HepG2 (cell line): ENCODE measurements around the gene ANAPC1. TPM values are rescaled to one million over a fixed set of nuclear protein-coding genes. Genes with fewer than 3 reads are reported as not detected.

Experiments
- DR1 ChIP-seq: sonication (generic); formaldehyde crosslinking; IDR thresholded peaks from 2 replicates; pipeline ENCODE4 v1.8.0; 2021; ENCODE audit warnings: mild to moderate bottlenecking, missing genetic modification reagents, inconsistent platforms
- FOSL1 ChIP-seq: sonication (generic); formaldehyde crosslinking; IDR thresholded peaks from 2 replicates; pipeline ENCODE4 v1.9.0; 2021; ENCODE audit warnings: missing genetic modification reagents, borderline replicate concordance
- FOXK2 ChIP-seq: fragments of 450-650 bp; IDR thresholded peaks from 2 replicates; pipeline ENCODE4 v1.6.1; 2016
- KLF15 ChIP-seq: sonication (generic); formaldehyde crosslinking; IDR thresholded peaks from 2 replicates; pipeline ENCODE4 v1.8.1; 2023; ENCODE audit warnings: borderline replicate concordance, mild to moderate bottlenecking, inconsistent platforms, missing genetic modification reagents, mixed read lengths
- NCOA5 ChIP-seq: sonication (generic); formaldehyde crosslinking; IDR thresholded peaks from 2 replicates; pipeline ENCODE4 v1.4.0; 2020; ENCODE audit warnings: missing genetic modification reagents
- PHF21A ChIP-seq: sonication (generic); formaldehyde crosslinking; IDR thresholded peaks from 2 replicates; pipeline ENCODE4 v1.5.0; 2020; ENCODE audit warnings: mild to moderate bottlenecking, missing genetic modification reagents
- RBM22 ChIP-seq: fragments of 200-400 bp; formaldehyde crosslinking; optimal IDR thresholded peaks from 2 replicates; pipeline ENCODE3; 2017; ENCODE audit warnings: mild to moderate bottlenecking, low read length, moderate library complexity
- RELA ChIP-seq: sonication (generic); formaldehyde crosslinking; IDR thresholded peaks from 2 replicates; pipeline ENCODE4 v1.4.0; 2020; ENCODE audit warnings: missing genetic modification reagents
- SIX1 ChIP-seq: sonication (generic); formaldehyde crosslinking; IDR thresholded peaks from 2 replicates; pipeline ENCODE4 v1.4.0; 2020; ENCODE audit warnings: missing genetic modification reagents, borderline replicate concordance
- SMC3 ChIP-seq: IDR thresholded peaks from 2 replicates; pipeline ENCODE4 v1.6.1; 2011; ENCODE audit warnings: low read length, improper control_type of control experiment
- SPEN ChIP-seq: sonication (generic); formaldehyde crosslinking; IDR thresholded peaks from 2 replicates; pipeline ENCODE4 v1.5.1; 2020; ENCODE audit warnings: low read depth, mild to moderate bottlenecking, missing genetic modification reagents
- ZFP36L1 ChIP-seq: sonication (generic); formaldehyde crosslinking; IDR thresholded peaks from 2 replicates; pipeline ENCODE4 v1.8.0; 2022; ENCODE audit warnings: mild to moderate bottlenecking, missing genetic modification reagents, moderate library complexity
- ZNF17 ChIP-seq: sonication (generic); formaldehyde crosslinking; IDR thresholded peaks from 2 replicates; pipeline ENCODE4 v1.5.0; 2020; ENCODE audit warnings: mild to moderate bottlenecking, missing genetic modification reagents
- ZNF260 ChIP-seq: sonication (generic); formaldehyde crosslinking; IDR thresholded peaks from 2 replicates; pipeline ENCODE4 v1.4.0; 2020; ENCODE audit warnings: missing genetic modification reagents, low read depth, mild to moderate bottlenecking, borderline replicate concordance
- ZNF451 ChIP-seq: sonication (generic); formaldehyde crosslinking; IDR thresholded peaks from 2 replicates; pipeline ENCODE4 v1.5.0; 2020; ENCODE audit warnings: mild to moderate bottlenecking, missing genetic modification reagents
- ZNF720 ChIP-seq: sonication (generic); formaldehyde crosslinking; IDR thresholded peaks from 2 replicates; pipeline ENCODE4 v1.4.0; 2020; ENCODE audit warnings: missing genetic modification reagents
- ZNF790 ChIP-seq: sonication (generic); formaldehyde crosslinking; IDR thresholded peaks from 2 replicates; pipeline ENCODE4 v1.8.0; 2022; ENCODE audit warnings: missing genetic modification reagents, mild to moderate bottlenecking, borderline replicate concordance
- ZSCAN21 ChIP-seq: sonication (generic); formaldehyde crosslinking; IDR thresholded peaks from 2 replicates; pipeline ENCODE4 v1.8.0; 2022; ENCODE audit warnings: mild to moderate bottlenecking, missing genetic modification reagents, moderate library complexity, borderline replicate concordance
- ZSCAN31 ChIP-seq: sonication (generic); formaldehyde crosslinking; IDR thresholded peaks from 2 replicates; pipeline ENCODE4 v1.5.0; 2020; ENCODE audit warnings: low read depth, mild to moderate bottlenecking, missing genetic modification reagents
- polyA plus RNA-seq, 8 experiments: library from polyadenylated mRNA; depleted of rRNA in 3 of 8; stranded (reverse) in 7 of 8; unstranded in 1 of 8; fragments of >200 nt; fragmentation: Illumina TruSeq in 4 of 8; extraction: Trizol in 4 of 8; gene quantifications; 2 replicates each; pipeline versions ENCODE4 v1.2.1 to v1.2.3, GENCODE V29; 2011 to 2016; ENCODE audit warnings: low read depth in 4 of 8, missing spikeins in 1 of 8, mixed read lengths in 1 of 8; ENCODE audit not compliant: insufficient read depth in 1 of 8
- total RNA-seq, 5 experiments: library from RNA; depleted of rRNA; stranded (reverse); fragments of >200 nt; fragmentation: Illumina TruSeq; extraction: Trizol; gene quantifications; 2 replicates each; pipeline ENCODE4 v1.2.3, GENCODE V29; 2016; ENCODE audit warnings: low read depth in 1 of 5
- TF ChIP-seq, protein P1 (sequence below): sonication (generic); formaldehyde crosslinking; IDR thresholded peaks from 2 replicates; pipeline ENCODE4 v1.5.1; 2020; ENCODE audit warnings: missing genetic modification reagents, mild to moderate bottlenecking, borderline replicate concordance
- TF ChIP-seq, protein P2 (sequence below): sonication (generic); formaldehyde crosslinking; conservative IDR thresholded peaks from 2 replicates; pipeline ENCODE4 v1.8.1; 2023; ENCODE audit warnings: missing genetic modification reagents
- TF ChIP-seq, protein P3 (sequence below): sonication (generic); formaldehyde crosslinking; conservative IDR thresholded peaks from 2 replicates; pipeline ENCODE4 v1.8.0; 2022; ENCODE audit warnings: mild to moderate bottlenecking, moderate library complexity, missing genetic modification reagents
- TF ChIP-seq, protein P4 (sequence below): IDR thresholded peaks from 2 replicates; pipeline ENCODE4 v1.6.1; 2016; ENCODE audit warnings: missing biosample characterization, missing genetic modification reagents, low read depth

Gene ANAPC1
- total and polyA plus RNA-seq, 2 of the 13 experiments (the other 11 are each of a cell fraction or from before 2014, with no cell fraction given) = 50.0 to 89.7 TPM

DNA sequence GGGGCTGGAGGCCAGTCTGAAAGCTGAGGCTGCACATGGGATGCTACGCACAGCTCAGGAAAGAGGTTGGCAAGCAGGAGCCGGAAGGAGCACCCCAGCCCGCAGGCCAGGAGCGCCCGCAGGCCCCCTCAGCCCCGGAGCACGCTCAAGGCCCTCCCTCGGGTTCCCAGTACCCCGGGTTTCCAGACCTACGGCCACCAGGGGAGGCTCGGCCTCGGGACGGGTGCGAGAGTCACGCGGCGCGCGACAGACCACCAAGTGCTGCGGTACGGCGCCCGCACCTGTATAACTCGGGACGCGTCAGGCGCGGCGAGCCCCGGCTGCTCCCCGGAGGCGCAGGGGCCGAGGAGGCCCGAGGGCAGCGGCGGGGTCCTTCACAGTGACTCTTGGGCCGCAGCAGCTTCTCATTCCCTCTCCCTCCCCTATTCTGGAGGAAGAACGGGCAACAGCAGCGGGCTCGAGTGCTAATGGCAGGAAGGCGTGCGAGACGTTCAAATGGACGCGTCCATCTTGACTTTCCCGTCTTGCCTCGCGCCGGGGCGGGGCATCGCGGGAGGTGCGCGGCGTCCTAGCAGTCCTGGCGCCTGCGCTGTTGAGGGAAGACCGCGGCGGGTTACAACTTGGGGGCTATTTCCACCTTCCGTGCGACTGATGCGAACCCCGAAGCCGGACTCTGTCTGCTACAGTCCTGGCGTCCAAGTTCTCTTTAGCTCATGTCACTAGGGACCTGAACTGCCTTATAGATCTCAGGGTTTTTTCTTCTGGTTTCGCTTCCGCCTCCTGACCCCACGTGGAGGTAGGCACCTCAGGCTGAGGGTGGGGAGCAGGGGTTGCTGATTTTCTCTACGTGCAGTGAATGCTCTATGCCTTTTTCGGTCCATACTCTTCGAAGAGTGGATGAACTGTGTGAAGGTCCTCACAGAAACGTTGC, at the start of gene ANAPC1 (continued):
- TF ChIP-seq SMC3 (no peak), ZNF790 (CRISPR knock-in tag) (peak; percentile 94), NCOA5 (CRISPR knock-in tag) (no peak), KLF15 (0 out of 2 replicates have a peak, but pooled peaks have one; percentile 46), SPEN (CRISPR knock-in tag) (peak; percentile 75), ZNF17 (CRISPR knock-in tag) (no peak), ZNF720 (CRISPR knock-in tag) (no peak), PHF21A (CRISPR knock-in tag) (peak; percentile 87; the same call in 1 of the 2 replicates), FOXK2 (no peak; the same call in 1 of the 2 replicates), ZFP36L1 (CRISPR knock-in tag) (no peak), SIX1 (CRISPR knock-in tag) (peak; percentile 13; the same call in 1 of the 2 replicates), FOSL1 (CRISPR knock-in tag) (no peak), ZNF451 (CRISPR knock-in tag) (peak; percentile 94; the same call in 1 of the 2 replicates), DR1 (CRISPR knock-in tag) (peak; percentile 73), ZNF260 (CRISPR knock-in tag) (no peak), ZSCAN31 (CRISPR knock-in tag) (peak; percentile 98), RELA (peak; percentile 46; the same call in 1 of the 2 replicates), RBM22 (peak; percentile 60), ZSCAN21 (CRISPR knock-in tag) (peak; percentile 74; the same call in 1 of the 2 replicates)
- TF ChIP-seq, protein P1, sequence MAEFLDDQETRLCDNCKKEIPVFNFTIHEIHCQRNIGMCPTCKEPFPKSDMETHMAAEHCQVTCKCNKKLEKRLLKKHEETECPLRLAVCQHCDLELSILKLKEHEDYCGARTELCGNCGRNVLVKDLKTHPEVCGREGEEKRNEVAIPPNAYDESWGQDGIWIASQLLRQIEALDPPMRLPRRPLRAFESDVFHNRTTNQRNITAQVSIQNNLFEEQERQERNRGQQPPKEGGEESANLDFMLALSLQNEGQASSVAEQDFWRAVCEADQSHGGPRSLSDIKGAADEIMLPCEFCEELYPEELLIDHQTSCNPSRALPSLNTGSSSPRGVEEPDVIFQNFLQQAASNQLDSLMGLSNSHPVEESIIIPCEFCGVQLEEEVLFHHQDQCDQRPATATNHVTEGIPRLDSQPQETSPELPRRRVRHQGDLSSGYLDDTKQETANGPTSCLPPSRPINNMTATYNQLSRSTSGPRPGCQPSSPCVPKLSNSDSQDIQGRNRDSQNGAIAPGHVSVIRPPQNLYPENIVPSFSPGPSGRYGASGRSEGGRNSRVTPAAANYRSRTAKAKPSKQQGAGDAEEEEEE (CRISPR knock-in tag) = no peak
- TF ChIP-seq, protein P2, sequence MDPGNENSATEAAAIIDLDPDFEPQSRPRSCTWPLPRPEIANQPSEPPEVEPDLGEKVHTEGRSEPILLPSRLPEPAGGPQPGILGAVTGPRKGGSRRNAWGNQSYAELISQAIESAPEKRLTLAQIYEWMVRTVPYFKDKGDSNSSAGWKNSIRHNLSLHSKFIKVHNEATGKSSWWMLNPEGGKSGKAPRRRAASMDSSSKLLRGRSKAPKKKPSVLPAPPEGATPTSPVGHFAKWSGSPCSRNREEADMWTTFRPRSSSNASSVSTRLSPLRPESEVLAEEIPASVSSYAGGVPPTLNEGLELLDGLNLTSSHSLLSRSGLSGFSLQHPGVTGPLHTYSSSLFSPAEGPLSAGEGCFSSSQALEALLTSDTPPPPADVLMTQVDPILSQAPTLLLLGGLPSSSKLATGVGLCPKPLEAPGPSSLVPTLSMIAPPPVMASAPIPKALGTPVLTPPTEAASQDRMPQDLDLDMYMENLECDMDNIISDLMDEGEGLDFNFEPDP (CRISPR knock-in tag) = 0 out of 2 replicates have a peak, but pooled peaks have one; percentile 79
- TF ChIP-seq, protein P3, sequence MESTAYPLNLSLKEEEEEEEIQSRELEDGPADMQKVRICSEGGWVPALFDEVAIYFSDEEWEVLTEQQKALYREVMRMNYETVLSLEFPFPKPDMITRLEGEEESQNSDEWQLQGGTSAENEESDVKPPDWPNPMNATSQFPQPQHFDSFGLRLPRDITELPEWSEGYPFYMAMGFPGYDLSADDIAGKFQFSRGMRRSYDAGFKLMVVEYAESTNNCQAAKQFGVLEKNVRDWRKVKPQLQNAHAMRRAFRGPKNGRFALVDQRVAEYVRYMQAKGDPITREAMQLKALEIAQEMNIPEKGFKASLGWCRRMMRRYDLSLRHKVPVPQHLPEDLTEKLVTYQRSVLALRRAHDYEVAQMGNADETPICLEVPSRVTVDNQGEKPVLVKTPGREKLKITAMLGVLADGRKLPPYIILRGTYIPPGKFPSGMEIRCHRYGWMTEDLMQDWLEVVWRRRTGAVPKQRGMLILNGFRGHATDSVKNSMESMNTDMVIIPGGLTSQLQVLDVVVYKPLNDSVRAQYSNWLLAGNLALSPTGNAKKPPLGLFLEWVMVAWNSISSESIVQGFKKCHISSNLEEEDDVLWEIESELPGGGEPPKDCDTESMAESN (CRISPR knock-in tag) = peak; percentile 89; the same call in 1 of the 2 replicates
- TF ChIP-seq, protein P4, sequence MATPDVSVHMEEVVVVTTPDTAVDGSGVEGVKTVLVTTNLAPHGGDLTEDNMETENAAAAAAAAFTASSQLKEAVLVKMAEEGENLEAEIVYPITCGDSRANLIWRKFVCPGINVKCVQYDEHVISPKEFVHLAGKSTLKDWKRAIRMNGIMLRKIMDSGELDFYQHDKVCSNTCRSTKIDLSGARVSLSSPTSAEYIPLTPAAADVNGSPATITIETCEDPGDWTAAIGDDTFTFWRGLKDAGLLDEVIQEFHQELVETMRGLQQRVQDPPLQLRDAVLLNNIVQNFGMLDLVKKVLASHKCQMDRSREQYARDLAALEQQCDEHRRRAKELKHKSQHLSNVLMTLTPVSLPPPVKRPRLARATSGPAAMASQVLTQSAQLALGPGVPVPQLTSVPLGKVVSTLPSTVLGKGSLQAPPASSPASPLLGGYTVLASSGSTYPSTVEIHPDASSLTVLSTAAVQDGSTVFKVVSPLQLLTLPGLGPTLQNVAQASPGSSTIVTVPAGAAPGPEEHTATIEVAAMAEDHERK (CRISPR knock-in tag) = peak; percentile 61
